Measurements from ENCODE around the gene ABLIM2.

GRCh38 chr4:8104491-8105305 is 53.9 kb downstream of the ABLIM2 start:
- TF ChIP-seq CTCF (conservative IDR thresholded peaks at IDR 0.05; ENCODE audit: low read length) = no peak
- no peak for TF ChIP-seq EZH2phosphoT487 (IDR thresholded peaks at IDR 0.05; ENCODE audit: borderline replicate concordance, low read depth, low read length)
